Vagina (tissue), 2 donors: ENCODE data around the gene PIK3R5. TPM values are rescaled to one million over a fixed set of nuclear protein-coding genes. Genes with fewer than 3 reads are reported as not detected.

Experiments used
- DNase-seq, 2 donors: peaks; one replicate each; pipeline ENCODE4 v3.0.0-alpha.2; 2017; ENCODE audit errors: extremely low spot score in 2 of 2
- H3K27ac ChIP-seq: fragments of 200-600 bp; sonication (generic); one replicate; pipeline ENCODE4 v1.5.1; 2019
- H3K27me3 ChIP-seq: fragments of 200-600 bp; sonication (generic); one replicate; pipeline ENCODE4 v1.5.1; 2019
- H3K36me3 ChIP-seq, 2 donors: fragments of 200-600 bp; sonication (generic); one replicate each; pipeline ENCODE4 v1.5.1; 2017 to 2019
- H3K4me1 ChIP-seq: fragments of 200-600 bp; sonication (generic); one replicate; pipeline ENCODE4 v1.5.1; 2019
- H3K4me3 ChIP-seq, 2 donors: fragments of 200-600 bp; sonication (generic); 1 replicate in 1 of 2; 2 replicates in 1 of 2; pipeline ENCODE4 v1.5.1; 2016 to 2019
- H3K9me3 ChIP-seq: fragments of 200-600 bp; sonication (generic); one replicate; pipeline ENCODE4 v1.5.1; 2019
- POLR2A ChIP-seq, 2 donors: fragments of 450-650 bp; IDR thresholded peaks; one replicate each; pipeline ENCODE4 v1.6.1; 2017; ENCODE audit warnings: antibody characterized with exemption in 2 of 2, mild to moderate bottlenecking in 2 of 2, moderate library complexity in 2 of 2
- POLR2AphosphoS5 ChIP-seq, 2 donors: sonication (generic); formaldehyde crosslinking; IDR thresholded peaks; one replicate each; pipeline ENCODE4 v1.9.0; 2017; ENCODE audit warnings: antibody characterized with exemption in 2 of 2, mild to moderate bottlenecking in 2 of 2, low read depth in 1 of 2; ENCODE audit not compliant: insufficient read depth in 1 of 2
- intact Hi-C: fragments of 100-400 bp; cut with DNase I; formaldehyde crosslinking; loops from one replicate; pipeline ENCODE4 v1.15.1; 2023
- total RNA-seq: library from RNA; depleted of rRNA; stranded (reverse); fragments of >200 nt; gene quantifications from one replicate; pipeline ENCODE4 v1.2.3, GENCODE V29; 2016
- TF ChIP-seq, protein P1 (sequence below), 3 experiments: fragments of 450-650 bp in 2 of 3; fragments of 200-600 bp in 1 of 3; sonication (generic) in 1 of 3; IDR thresholded peaks; one replicate each; pipeline ENCODE4 v1.5.1; 2017 to 2019; ENCODE audit warnings: antibody characterized with exemption in 3 of 3, mild to moderate bottlenecking in 2 of 3, moderate library complexity in 2 of 3

Gene PIK3R5
- total RNA-seq, 1 donor from 2014 or later: 10.6 TPM

DNA sequence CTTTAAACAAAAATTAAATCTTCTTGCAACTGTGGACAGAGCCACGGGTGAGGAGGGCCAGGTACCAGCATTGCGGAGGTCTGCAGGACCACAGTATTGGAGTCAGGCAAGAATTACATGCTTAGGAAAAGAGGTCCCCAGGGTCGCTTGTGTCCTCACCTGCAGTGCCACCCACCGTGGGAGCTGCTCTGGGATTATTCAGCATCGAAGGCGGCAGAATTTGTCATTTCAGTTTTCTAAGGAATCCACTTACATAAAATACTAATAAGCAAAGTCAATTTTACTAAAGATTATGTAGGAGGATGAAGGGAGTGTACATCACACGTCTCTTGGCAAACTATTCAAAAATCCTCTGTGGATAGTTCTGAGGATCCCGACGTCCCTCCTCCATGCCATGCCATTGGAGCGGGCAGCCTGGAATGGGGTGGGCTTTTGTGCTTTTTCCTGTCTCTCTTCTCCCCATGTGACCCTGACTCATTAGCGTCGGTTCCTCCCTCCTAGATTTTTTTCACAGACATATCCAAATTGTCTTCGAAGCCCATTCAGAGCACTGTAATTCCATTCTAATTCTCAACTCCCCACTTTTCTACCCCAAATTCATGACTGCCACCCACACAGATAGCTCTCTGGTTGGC, 95.0 kb downstream of the PIK3R5 start:
- H3K4me1 ChIP-seq: no peaks in the 10 kb centered on the region
- H3K9me3 ChIP-seq: no peaks in the 10 kb centered on the region
- no peaks in the 10 kb centered on the region for H3K27me3 ChIP-seq
- H3K4me3 ChIP-seq: no peak overlapping the region
- no peak overlapping the region for H3K27ac ChIP-seq
- intact Hi-C loops: no loop called here
- TF ChIP-seq, protein P1, sequence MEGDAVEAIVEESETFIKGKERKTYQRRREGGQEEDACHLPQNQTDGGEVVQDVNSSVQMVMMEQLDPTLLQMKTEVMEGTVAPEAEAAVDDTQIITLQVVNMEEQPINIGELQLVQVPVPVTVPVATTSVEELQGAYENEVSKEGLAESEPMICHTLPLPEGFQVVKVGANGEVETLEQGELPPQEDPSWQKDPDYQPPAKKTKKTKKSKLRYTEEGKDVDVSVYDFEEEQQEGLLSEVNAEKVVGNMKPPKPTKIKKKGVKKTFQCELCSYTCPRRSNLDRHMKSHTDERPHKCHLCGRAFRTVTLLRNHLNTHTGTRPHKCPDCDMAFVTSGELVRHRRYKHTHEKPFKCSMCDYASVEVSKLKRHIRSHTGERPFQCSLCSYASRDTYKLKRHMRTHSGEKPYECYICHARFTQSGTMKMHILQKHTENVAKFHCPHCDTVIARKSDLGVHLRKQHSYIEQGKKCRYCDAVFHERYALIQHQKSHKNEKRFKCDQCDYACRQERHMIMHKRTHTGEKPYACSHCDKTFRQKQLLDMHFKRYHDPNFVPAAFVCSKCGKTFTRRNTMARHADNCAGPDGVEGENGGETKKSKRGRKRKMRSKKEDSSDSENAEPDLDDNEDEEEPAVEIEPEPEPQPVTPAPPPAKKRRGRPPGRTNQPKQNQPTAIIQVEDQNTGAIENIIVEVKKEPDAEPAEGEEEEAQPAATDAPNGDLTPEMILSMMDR (IDR thresholded peaks at IDR 0.05): no peak
- TF ChIP-seq POLR2AphosphoS5 (IDR thresholded peaks at IDR 0.05; ENCODE audit: insufficient read depth in 1 of 2, low read depth in 1 of 2) (no peak), POLR2A (IDR thresholded peaks at IDR 0.05) (no peak)
- no peak for DNase-seq
- H3K36me3 ChIP-seq: no peaks in the 10 kb centered on the region

DNA sequence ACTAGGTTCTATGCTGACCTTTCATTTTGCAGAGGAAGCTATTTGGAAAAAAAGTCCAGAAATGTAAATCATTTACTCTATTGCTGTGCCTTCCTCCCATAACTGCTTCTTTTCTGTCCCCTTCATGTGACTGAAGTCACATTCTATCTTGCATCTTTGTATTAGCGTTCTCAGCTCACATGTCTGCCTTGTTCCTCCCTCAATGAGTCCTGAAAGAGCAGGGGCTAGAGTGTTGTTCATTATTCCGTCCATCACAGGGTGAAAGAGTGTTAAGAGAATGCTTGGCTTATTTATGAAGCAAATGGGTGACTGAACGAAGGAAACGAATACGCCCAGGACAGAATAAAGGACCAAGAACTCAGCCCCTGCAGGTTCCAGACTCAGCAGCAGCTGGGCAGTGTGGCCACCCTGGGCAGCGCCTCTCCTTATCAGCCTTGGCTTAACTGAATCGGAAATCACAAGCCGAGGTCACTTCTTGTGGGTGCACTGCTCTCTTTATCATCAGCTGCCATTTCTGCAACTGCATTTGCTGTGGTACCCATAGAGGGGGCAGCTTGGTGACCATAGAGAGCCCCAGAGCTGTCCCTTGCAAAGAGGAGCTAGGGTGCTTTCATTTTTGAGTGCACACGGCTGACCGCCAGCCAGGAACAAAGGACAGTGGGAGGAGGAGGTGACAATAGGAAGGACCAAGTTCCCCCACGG, 96.2 kb downstream of the PIK3R5 start:
- no peaks in the 10 kb centered on the region for H3K27me3 ChIP-seq
- no peak for DNase-seq
- TF ChIP-seq POLR2A (IDR thresholded peaks at IDR 0.05) (no peak), POLR2AphosphoS5 (IDR thresholded peaks at IDR 0.05; ENCODE audit: insufficient read depth in 1 of 2, low read depth in 1 of 2) (no peak)
- TF ChIP-seq, protein P1 (IDR thresholded peaks at IDR 0.05): no peak
- no peak overlapping the region for H3K4me3 ChIP-seq
- H3K4me1 ChIP-seq: no peaks in the 10 kb centered on the region
- H3K9me3 ChIP-seq: no peaks in the 10 kb centered on the region
- no peaks in the 10 kb centered on the region for H3K36me3 ChIP-seq
- intact Hi-C loops: no loop called here
- H3K27ac ChIP-seq: no peak overlapping the region

DNA sequence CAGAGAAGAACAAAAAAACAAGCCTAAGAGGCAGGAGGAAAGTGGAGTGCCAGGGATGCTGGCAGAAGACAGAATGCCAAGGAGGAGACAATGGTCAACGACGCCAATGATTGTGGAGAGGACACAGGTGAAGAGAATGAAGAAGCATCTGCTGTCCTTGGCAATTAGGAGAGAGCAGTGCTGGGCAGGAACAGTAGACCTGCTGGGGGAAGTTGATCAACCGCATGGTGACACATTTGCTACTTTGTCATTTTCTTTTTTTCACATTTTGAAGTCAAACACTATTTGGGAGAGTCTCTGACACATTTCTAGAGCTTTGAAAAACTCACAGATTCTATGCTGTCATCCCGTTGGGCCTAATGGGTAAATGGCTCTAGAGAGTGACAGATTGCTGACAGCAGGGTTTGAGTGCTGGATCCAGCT, 97.0 kb downstream of the PIK3R5 start:
- no peaks in the 10 kb centered on the region for H3K36me3 ChIP-seq
- intact Hi-C loops: no loop called here

DNA sequence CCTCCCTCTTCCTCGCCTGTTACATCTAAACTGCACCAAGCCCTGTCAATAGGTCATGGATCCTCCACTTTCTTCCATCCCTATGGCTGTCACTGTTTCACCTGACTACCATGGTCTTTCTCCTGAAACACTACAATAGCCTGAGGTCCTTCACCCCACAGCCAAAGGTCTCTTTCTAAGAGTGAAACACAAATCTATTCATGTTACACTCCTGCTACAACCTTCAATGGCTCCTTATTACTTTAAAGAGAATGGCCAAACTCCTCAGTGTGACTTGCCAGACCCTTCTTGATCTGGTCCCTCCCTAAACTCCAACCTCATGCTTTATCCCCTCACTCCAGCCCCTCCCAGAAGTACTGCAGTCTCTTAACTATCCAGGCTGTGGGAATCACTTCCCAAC, 97.4 kb downstream of the PIK3R5 start:
- intact Hi-C loops: no loop called here
- no peaks in the 10 kb centered on the region for H3K9me3 ChIP-seq
- TF ChIP-seq, protein P1 (IDR thresholded peaks at IDR 0.05): no peak
- TF ChIP-seq POLR2A (IDR thresholded peaks at IDR 0.05) (no peak), POLR2AphosphoS5 (IDR thresholded peaks at IDR 0.05; ENCODE audit: insufficient read depth in 1 of 2, low read depth in 1 of 2) (no peak)
- no peak overlapping the region for H3K27ac ChIP-seq
- no peak for DNase-seq
- no peaks in the 10 kb centered on the region for H3K36me3 ChIP-seq
- H3K27me3 ChIP-seq: no peaks in the 10 kb centered on the region
- H3K4me3 ChIP-seq: no peak overlapping the region
- no peaks in the 10 kb centered on the region for H3K4me1 ChIP-seq

More for the DNA sequence above, 97.0 kb downstream of the PIK3R5 start:
- Histone ChIP-seq H3K4me3 (no peak overlapping the region), H3K27me3 (no peaks in the 10 kb centered on the region), H3K27ac (no peak overlapping the region), H3K4me1 (no peaks in the 10 kb centered on the region), H3K9me3 (no peaks in the 10 kb centered on the region)
- no peak for DNase-seq
- TF ChIP-seq, protein P1 (IDR thresholded peaks at IDR 0.05): no peak
- TF ChIP-seq POLR2A (IDR thresholded peaks at IDR 0.05) (no peak), POLR2AphosphoS5 (IDR thresholded peaks at IDR 0.05; ENCODE audit: insufficient read depth in 1 of 2, low read depth in 1 of 2) (no peak)
